Right ventricle myocardium inferior (tissue), 1 donor: Measurements from ENCODE around the gene HAGHL. TPM values are rescaled to one million over a fixed set of nuclear protein-coding genes. Genes with fewer than 3 reads are reported as not detected.
"Not testable (repeated sequence)": the region's sequence is repeated elsewhere in the genome, so short reads cannot be mapped to it uniquely, and the experiment has no call there.

Experiments used
- ATAC-seq: fragments of 200-7000 bp; cut with Tn5 transposase; one replicate; pipeline ENCODE4 v1.9.1; 2020; ENCODE audit warnings: mild to moderate bottlenecking, moderate library complexity
- DNase-seq: peaks from one replicate; pipeline ENCODE4 v3.0.0; 2021; ENCODE audit errors: missing footprints
- intact Hi-C: fragments of 100-400 bp; cut with DNase I; formaldehyde crosslinking; loops from one replicate; pipeline ENCODE4 v1.11.0; 2022
- total RNA-seq: library from RNA; stranded (reverse); fragmentation: NEBNext Ultra II Directional; extraction: Animal tissue kit (Norgen Biotek cat#: 25700); gene quantifications from one replicate; pipeline ENCODE4 v1.2.1, GENCODE V29; 2021
- donor health status: DM: no; HTN: yes; CAD: no; lungs with severe emphysema.

HAGHL gene
- total RNA-seq, 1 donor from 2014 or later: 18.7 TPM

- ATAC-seq: peak; percentile 91
- intact Hi-C loops: loop anchor here (2.0 kb wide), 1 partner anchor 26 kb away; the partner anchor contains the start of gene METRN
Observed at GRCh38 chr16:740764-741505, 14.0 kb downstream of the HAGHL start, which contains the start of gene CIAO3. CIAO3 (minus strand) TSS chr16:740997; CDS start chr16:740985, 12 bp downstream.

GRCh38 chr16:741986-742629 is 15.2 kb downstream of the HAGHL start:
- peak; percentile 54 for DNase-seq
- intact Hi-C loops: loop anchor here (2.0 kb wide), 1 partner anchor 27 kb away; the partner anchor contains the start of gene METRN
- no peak for ATAC-seq

More at GRCh38 chr16:740764-741505, 14.0 kb downstream of the HAGHL start, which contains the start of gene CIAO3:
- peak; percentile 95 for DNase-seq

GRCh38 chr16:742894-743293 is 16.0 kb downstream of the HAGHL start:
- DNase-seq: peak; percentile 17
- ATAC-seq, intact Hi-C loops: not testable (repeated sequence)

GRCh38 chr16:743794-744500 is 17.0 kb downstream of the HAGHL start:
- intact Hi-C loops: no loop called here
- DNase-seq: peak; percentile 51
- ATAC-seq: no peak

GRCh38 chr16:745739-746138 is 18.8 kb downstream of the HAGHL start:
- DNase-seq (peak; percentile 50), ATAC-seq (no peak)
- intact Hi-C loops: no loop called here

- intact Hi-C loops: no loop called here
- ATAC-seq (no peak), DNase-seq (peak; percentile 13)
Observed at GRCh38 chr16:746637-747036, 19.7 kb downstream of the HAGHL start.

- DNase-seq: peak; percentile 55
- ATAC-seq: no peak
Observed at GRCh38 chr16:747978-748746, 21.3 kb downstream of the HAGHL start.

GRCh38 chr16:749010-749409 is 22.1 kb downstream of the HAGHL start:
- DNase-seq (peak; percentile 30), ATAC-seq (no peak)
- intact Hi-C loops: no loop called here

More at GRCh38 chr16:747978-748746, 21.3 kb downstream of the HAGHL start:
- intact Hi-C loops: no loop called here

GRCh38 chr16:750485-750884 is 23.6 kb downstream of the HAGHL start:
- DNase-seq (peak; percentile 37), ATAC-seq (no peak)
- intact Hi-C loops: no loop called here

- peak; percentile 69 for DNase-seq
- intact Hi-C loops: no loop called here
- peak; percentile 43 for ATAC-seq
Observed at GRCh38 chr16:751152-752006, 24.5 kb downstream of the HAGHL start.

- intact Hi-C loops: no loop called here
- ATAC-seq: no peak
Observed at GRCh38 chr16:752007-752312, 25.1 kb downstream of the HAGHL start.

GRCh38 chr16:754121-754607 is 27.3 kb downstream of the HAGHL start:
- ATAC-seq, intact Hi-C loops: not testable (repeated sequence)
- peak; percentile 33 for DNase-seq

More at GRCh38 chr16:752007-752312, 25.1 kb downstream of the HAGHL start:
- peak; percentile 21 for DNase-seq

- ATAC-seq: peak; percentile 47
- intact Hi-C loops: no loop called here
- DNase-seq: peak; percentile 51
Observed at GRCh38 chr16:754656-755055, 27.8 kb downstream of the HAGHL start.

- intact Hi-C loops: no loop called here
- no peak for ATAC-seq
- DNase-seq: no peak
Observed at GRCh38 chr16:756428-756827, 29.5 kb downstream of the HAGHL start.

GRCh38 chr16:759110-759910 is 32.4 kb downstream of the HAGHL start:
- intact Hi-C loops: no loop called here
- ATAC-seq (no peak), DNase-seq (peak; percentile 64)

GRCh38 chr16:760065-760464 is 33.2 kb downstream of the HAGHL start:
- DNase-seq: no peak
- ATAC-seq: no peak
- intact Hi-C loops: no loop called here
